ENCODE results near the gene IRX5.
A peak's percentile ranks its signal among the peaks of the same experiment; 100 is the strongest.

The IRX5 gene

DNA sequence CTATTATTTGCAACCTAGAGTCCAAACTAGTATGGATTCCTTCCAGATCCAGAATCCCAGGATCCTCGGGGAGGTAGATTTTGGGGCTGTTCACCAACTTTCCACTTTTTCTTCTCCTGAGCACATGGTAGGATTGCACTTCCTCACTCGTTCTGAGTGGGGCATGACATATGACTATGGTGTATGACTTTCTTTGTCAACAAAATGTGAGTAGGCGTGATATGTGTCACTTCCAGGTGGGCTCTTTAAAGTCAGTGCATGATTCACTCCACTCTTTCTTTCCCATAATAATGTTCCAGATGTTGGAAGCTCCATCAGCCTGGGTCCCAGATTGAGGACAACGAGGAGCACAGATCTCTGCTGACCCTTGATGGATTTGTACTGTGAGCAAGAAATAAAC lies 21.5 kb downstream of the IRX5 start:
- TF ChIP-seq, protein P1, sequence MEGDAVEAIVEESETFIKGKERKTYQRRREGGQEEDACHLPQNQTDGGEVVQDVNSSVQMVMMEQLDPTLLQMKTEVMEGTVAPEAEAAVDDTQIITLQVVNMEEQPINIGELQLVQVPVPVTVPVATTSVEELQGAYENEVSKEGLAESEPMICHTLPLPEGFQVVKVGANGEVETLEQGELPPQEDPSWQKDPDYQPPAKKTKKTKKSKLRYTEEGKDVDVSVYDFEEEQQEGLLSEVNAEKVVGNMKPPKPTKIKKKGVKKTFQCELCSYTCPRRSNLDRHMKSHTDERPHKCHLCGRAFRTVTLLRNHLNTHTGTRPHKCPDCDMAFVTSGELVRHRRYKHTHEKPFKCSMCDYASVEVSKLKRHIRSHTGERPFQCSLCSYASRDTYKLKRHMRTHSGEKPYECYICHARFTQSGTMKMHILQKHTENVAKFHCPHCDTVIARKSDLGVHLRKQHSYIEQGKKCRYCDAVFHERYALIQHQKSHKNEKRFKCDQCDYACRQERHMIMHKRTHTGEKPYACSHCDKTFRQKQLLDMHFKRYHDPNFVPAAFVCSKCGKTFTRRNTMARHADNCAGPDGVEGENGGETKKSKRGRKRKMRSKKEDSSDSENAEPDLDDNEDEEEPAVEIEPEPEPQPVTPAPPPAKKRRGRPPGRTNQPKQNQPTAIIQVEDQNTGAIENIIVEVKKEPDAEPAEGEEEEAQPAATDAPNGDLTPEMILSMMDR (conservative IDR thresholded peaks at IDR 0.05; ENCODE audit: low read length) = no peak
- no peak for DNase-seq (ENCODE audit: low read depth)
- H3K4me3 ChIP-seq (ENCODE audit: low read length) = no peak overlapping the region

DNA sequence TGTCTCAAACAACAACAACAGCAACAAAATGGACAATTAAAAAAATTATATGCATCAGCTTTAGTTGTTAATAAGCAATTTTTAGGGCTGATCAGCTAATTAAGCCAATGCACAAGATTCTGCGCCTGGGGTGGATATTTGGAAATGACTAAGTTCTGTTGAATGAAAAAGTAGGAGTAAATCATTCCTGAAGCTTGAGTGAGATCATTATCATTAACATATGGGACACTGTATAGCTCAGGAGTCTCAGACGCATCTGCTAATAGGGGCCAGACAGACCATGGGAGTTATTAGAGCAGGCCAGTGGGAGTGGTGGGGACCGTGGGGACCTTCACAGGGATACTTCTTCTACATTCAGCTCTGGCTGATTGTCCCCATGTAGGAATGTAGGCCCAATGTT lies 22.8 kb downstream of the IRX5 start:
- TF ChIP-seq, protein P1 (conservative IDR thresholded peaks at IDR 0.05; ENCODE audit: low read length) = no peak
- no peak overlapping the region for H3K4me3 ChIP-seq (ENCODE audit: low read length)
- DNase-seq (ENCODE audit: low read depth) = no peak

DNA sequence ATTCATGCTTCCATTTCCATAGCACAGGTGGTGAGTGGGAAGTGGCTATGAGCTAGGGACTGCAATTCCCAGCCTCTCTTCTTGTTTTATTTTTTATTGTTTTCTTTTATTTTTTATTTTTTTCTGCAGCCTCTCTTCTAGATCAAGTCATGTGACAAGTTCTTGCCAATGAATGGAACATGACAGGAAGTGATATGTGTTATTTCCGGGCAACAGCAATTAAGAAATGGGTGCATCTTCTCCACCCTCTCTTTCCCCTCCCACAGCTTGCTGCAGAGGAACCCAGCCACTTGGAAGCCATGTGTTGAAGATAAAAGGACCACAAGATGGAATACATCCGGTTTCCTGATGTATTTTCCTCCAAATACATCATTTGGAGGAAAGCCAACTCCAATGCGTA lies 23.6 kb downstream of the IRX5 start:
- DNase-seq (ENCODE audit: low read depth) = no peak
- TF ChIP-seq, protein P1 (conservative IDR thresholded peaks at IDR 0.05; ENCODE audit: low read length) = no peak
- H3K4me3 ChIP-seq (ENCODE audit: low read length) = no peak overlapping the region

DNA sequence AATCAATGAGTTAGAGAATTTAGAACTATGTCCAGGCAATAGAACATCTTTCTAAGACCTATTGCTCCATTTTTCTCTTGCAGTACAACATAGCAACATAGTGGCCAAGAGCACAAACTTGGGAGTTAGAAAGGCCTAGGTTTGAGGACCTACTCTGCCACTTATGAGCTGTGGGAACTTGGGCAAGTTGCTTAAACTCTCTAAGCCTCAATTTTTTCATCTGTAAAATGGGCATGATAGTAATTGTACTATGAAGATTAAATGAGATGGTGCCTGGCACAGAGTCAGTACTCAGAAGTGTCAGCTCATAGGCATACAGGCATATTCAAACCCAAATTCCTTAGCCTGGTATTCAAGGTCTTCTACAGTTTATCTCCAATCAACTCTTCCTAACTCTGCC lies 25.1 kb downstream of the IRX5 start:
- no peak overlapping the region for H3K4me3 ChIP-seq (ENCODE audit: low read length)
- DNase-seq (ENCODE audit: low read depth) = no peak
- TF ChIP-seq, protein P1 (conservative IDR thresholded peaks at IDR 0.05; ENCODE audit: low read length) = no peak

DNA sequence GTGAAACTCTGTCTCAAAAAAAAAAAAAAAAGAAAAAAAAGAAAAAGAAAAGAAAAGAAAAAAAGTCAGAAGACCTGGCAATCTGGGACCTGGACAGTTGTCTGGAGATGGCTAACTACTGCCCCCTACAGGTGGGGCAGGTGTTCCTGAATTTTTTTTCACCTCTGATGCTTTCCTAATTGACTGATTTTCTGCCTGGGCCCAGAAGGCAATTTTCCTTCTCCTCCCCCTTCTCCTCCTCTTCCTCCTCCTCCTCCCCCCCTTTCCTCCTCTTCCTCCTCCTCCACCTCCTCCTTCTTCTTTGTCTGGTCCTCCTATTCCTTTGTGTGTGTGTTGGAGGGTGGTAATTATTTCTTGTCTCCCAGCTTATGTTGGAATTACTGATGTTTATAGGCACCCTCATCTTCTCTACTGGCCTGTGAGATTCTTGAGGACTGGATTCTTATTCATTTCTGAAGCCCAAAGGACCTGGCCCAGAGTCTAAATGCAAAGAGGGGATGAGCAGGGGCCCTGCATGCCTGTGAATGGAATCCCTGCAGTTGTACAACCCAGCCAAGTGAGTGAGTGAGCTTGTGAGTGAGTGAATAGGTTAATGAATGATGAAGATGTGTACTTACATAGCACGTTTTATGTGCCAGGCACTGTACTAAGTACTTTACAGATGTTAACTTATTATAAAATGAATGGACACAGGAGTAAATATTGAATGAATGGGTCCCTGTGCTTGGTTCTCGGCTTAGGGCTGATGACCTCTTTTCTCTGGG lies 26.9 kb downstream of the IRX5 start:
- no peak overlapping the region for H3K4me3 ChIP-seq (ENCODE audit: low read length)
- TF ChIP-seq, protein P1 (conservative IDR thresholded peaks at IDR 0.05; ENCODE audit: low read length) = peak; percentile 49
- DNase-seq (ENCODE audit: low read depth) = no peak

DNA sequence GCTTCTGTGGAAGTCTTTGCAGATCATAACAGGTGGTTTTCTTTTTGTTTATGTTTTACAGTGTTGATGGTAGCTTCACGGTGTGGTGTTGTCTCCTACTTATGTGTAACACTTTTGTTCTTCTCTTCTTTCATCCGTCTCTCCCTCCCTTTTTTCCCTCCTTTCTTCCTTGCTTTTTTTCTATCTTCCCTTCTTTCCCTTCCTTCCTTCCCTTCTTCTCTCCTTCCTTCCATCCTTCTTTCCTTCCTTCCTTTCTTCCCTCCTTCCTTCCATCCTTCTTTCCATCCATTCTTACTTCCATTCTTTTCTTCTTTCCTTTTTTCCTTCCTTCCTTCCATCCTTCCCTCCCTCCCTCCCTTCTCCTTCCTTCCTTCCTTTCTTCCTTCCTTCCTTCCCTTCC lies 31.4 kb downstream of the IRX5 start:
- TF ChIP-seq, protein P1 (conservative IDR thresholded peaks at IDR 0.05; ENCODE audit: low read length) = no peak
- H3K4me3 ChIP-seq (ENCODE audit: low read length) = no peak overlapping the region

DNA sequence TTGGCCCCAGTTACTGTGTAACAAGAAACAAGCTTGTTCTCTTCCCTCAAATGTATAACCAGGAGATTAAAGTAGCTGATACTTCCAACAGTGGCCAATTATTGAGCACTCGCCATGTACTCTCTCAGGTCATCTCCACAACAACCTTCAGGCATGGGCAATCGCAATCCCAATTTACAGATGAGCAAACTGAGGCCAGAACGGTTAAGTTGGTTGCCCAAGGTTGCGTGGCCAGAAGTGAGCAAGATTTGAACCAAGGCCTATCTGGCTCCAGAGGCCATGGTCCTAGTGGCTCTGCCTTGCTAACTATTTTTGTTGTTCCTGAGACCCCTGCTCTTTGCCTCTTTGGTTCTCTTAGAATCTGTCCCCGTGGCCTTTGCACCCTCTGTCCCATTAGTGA lies 33.6 kb downstream of the IRX5 start:
- no peak overlapping the region for H3K4me3 ChIP-seq (ENCODE audit: low read length)
- DNase-seq (ENCODE audit: low read depth) = no peak
- TF ChIP-seq, protein P1 (conservative IDR thresholded peaks at IDR 0.05; ENCODE audit: low read length) = no peak

More for the DNA sequence above, 31.4 kb downstream of the IRX5 start:
- DNase-seq (ENCODE audit: low read depth) = no peak

All from AG10803 (cell line).